GM12878 (cell line): ENCODE results near the gene WNT11. TPM values are rescaled to one million over a fixed set of nuclear protein-coding genes. Genes with fewer than 3 reads are reported as not detected.

Experiments used
- ATAC-seq: fragments of 200-7000 bp; cut with Tn5 transposase; 3 replicates; pipeline ENCODE4 v1.9.1; 2020; ENCODE audit warnings: mild to moderate bottlenecking, moderate library complexity
- BruUV-seq: library from RNA; stranded (reverse); fragments of 400-500 nt; replicated peaks from 2 replicates; lab custom pipeline; 2021; lab: Mats Ljungman, UMichigan
- CTCF ChIA-PET: fragments of 300-600 bp; sonication (Branson Sonifier 250); formaldehyde crosslinking; extraction: SDS; loops from one replicate; lab custom pipeline; 2021; ENCODE audit warnings: inconsistent platforms; lab: Yijun Ruan, JAX
- POLR2A ChIA-PET: fragments of 350-600 bp; formaldehyde crosslinking; extraction: SDS; loops from one replicate; lab custom pipeline; 2021; ENCODE audit warnings: inconsistent platforms; lab: Charles Lee
- RAD21 ChIA-PET: fragments of 300-600 bp; sonication (Branson Sonifier 250); formaldehyde crosslinking; loops from one replicate; lab custom pipeline; 2023; ENCODE audit warnings: antibody characterized with exemption; ENCODE audit not compliant: unreplicated experiment; lab: Charles Lee
- SMC1A ChIA-PET: fragments of 300-600 bp; sonication (Branson Sonifier 250); formaldehyde crosslinking; loops from one replicate; lab custom pipeline; 2023; ENCODE audit not compliant: unreplicated experiment, uncharacterized antibody; lab: Charles Lee
- DNase-seq: peaks from one replicate; pipeline ENCODE4 v3.0.0-alpha.2; 2011; ENCODE audit warnings: low read depth, low spot score
- FAIRE-seq: peaks from 3 replicates; lab custom pipeline; 2011; peaks lifted over from hg19 to GRCh38; lab: Jason Lieb, UNC
- H2AFZ ChIP-seq: 2 replicates; pipeline ENCODE4 v1.6.0; 2011; ENCODE audit warnings: low read depth, low read length, control low read depth; ENCODE audit not compliant: control insufficient read depth
- H3K27ac ChIP-seq: 2 replicates; pipeline ENCODE4 v1.5.1; 2011; ENCODE audit warnings: control low read depth; ENCODE audit not compliant: control insufficient read depth, insufficient read depth
- H3K27me3 ChIP-seq, 2 experiments: replicated peaks in 1 of 2; 2 replicates each; pipeline versions ENCODE4 v1.6.0 to v1.6.1; 2011; ENCODE audit warnings: low read length in 1 of 2; ENCODE audit not compliant: control insufficient read depth in 2 of 2, insufficient read depth in 2 of 2
- H3K36me3 ChIP-seq, 2 experiments: 2 replicates each; pipeline ENCODE4 v1.5.1; 2011; ENCODE audit warnings: low read length in 1 of 2; ENCODE audit not compliant: control insufficient read depth in 2 of 2, insufficient read depth in 2 of 2
- H3K4me1 ChIP-seq: 2 replicates; pipeline ENCODE4 v1.6.1; 2011; ENCODE audit warnings: mild to moderate bottlenecking, low read length, moderate library complexity, mixed read lengths; ENCODE audit not compliant: control insufficient read depth, insufficient read depth
- H3K4me2 ChIP-seq: 2 replicates; pipeline ENCODE4 v1.6.0; 2011; ENCODE audit warnings: control low read depth; ENCODE audit not compliant: control insufficient read depth, insufficient read depth
- H3K4me3 ChIP-seq: fragments of 200-600 bp; sonication (generic); 2 replicates; pipeline ENCODE4 v1.5.1; 2016
- H3K79me2 ChIP-seq: 2 replicates; pipeline ENCODE4 v1.6.0; 2011; ENCODE audit warnings: low read length; ENCODE audit not compliant: control insufficient read depth, insufficient read depth
- H3K9ac ChIP-seq: 2 replicates; pipeline ENCODE4 v1.8.0; 2011; ENCODE audit warnings: low read length, control low read depth, mixed read lengths; ENCODE audit not compliant: control insufficient read depth, insufficient read depth
- H3K9me3 ChIP-seq: replicated peaks from 3 replicates; pipeline ENCODE4 v1.5.1; 2011; ENCODE audit warnings: mild to moderate bottlenecking, low read length; ENCODE audit not compliant: control insufficient read depth, insufficient read depth
- H4K20me1 ChIP-seq: 2 replicates; pipeline ENCODE4 v1.6.0; 2011; ENCODE audit not compliant: control insufficient read depth, insufficient read depth
- BRCA1 ChIP-seq: IDR thresholded peaks from 2 replicates; pipeline ENCODE4 v1.6.1; 2011; ENCODE audit warnings: low read depth, low read length, improper control_type of control experiment
- CBX5 ChIP-seq: sonication (generic); IDR thresholded peaks from 2 replicates; pipeline ENCODE4 v1.6.1; 2016; ENCODE audit warnings: low read depth, moderate library complexity, mild to moderate bottlenecking, inconsistent platforms
- JUNB ChIP-seq: IDR thresholded peaks from 2 replicates; pipeline ENCODE4 v1.6.1; 2016; ENCODE audit warnings: antibody characterized with exemption, mild to moderate bottlenecking
- MEF2B ChIP-seq: fragments of 450-650 bp; IDR thresholded peaks from 2 replicates; pipeline ENCODE4 v1.6.1; 2018; ENCODE audit warnings: mild to moderate bottlenecking, moderate library complexity; ENCODE audit not compliant: partially characterized antibody, poor library complexity, severe bottlenecking
- NFIC ChIP-seq: IDR thresholded peaks from 2 replicates; pipeline ENCODE4 v1.6.1; 2012; ENCODE audit warnings: low read depth, mild to moderate bottlenecking, inconsistent platforms, low read length, moderate library complexity
- POU2F2 ChIP-seq: IDR thresholded peaks from 3 replicates; pipeline ENCODE4 v1.6.1; 2011; ENCODE audit warnings: low read depth, mild to moderate bottlenecking, low read length, borderline replicate concordance
- PRDM15 ChIP-seq: fragments of 450-650 bp; formaldehyde crosslinking; IDR thresholded peaks from 2 replicates; pipeline ENCODE4 v1.4.0; 2020; ENCODE audit warnings: mild to moderate bottlenecking, moderate library complexity
- RAD51 ChIP-seq: fragments of 450-650 bp; IDR thresholded peaks from 2 replicates; pipeline ENCODE4 v1.6.1; 2016; ENCODE audit warnings: moderate library complexity, mild to moderate bottlenecking, inconsistent platforms
- SMARCA5 ChIP-seq: fragments of 450-650 bp; IDR thresholded peaks from 2 replicates; pipeline ENCODE4 v1.6.1; 2017; ENCODE audit warnings: mild to moderate bottlenecking
- ZZZ3 ChIP-seq: IDR thresholded peaks from 2 replicates; pipeline ENCODE4 v1.6.1; 2011; ENCODE audit warnings: low read depth; ENCODE audit not compliant: control insufficient read depth, insufficient read length
- WGBS: methylation state at CpG from one replicate; pipeline ENCODE4 v1.1.6; 2016; ENCODE audit warnings: low lambda C conversion rate; ENCODE audit not compliant: insufficient replicate concordance, insufficient coverage; ENCODE audit errors: missing lambda C conversion rate; 5-methylcytosine and 5-hydroxymethylcytosine counted together
- in situ Hi-C: fragments of 300-500 bp; cut with MboI; formaldehyde crosslinking; loops from 9 replicates; pipeline ENCODE4 v1.14.3; 2018; ENCODE audit warnings: mixed read lengths
- intact Hi-C: fragments of 100-400 bp; cut with micrococcal nuclease; formaldehyde crosslinking; loops from one replicate; pipeline ENCODE4 v1.14.2; 2022; ENCODE audit not compliant: unreplicated experiment
- polyA plus RNA-seq, 11 experiments: library from polyadenylated mRNA; depleted of rRNA in 4 of 11; unstranded in 6 of 11; stranded (reverse) in 5 of 11; fragments of >200 nt; fragmentation: Nextera tagmentation in 4 of 11; fragmentation: Illumina TruSeq in 1 of 11; extraction: Ambion mirVana in 4 of 11; extraction: Trizol in 1 of 11; gene quantifications; 1 replicate in 1 of 11; 2 replicates in 10 of 11; pipeline versions ENCODE4 v1.2.1 to v1.2.3, GENCODE V29; 2011 to 2016; ENCODE audit warnings: inconsistent platforms in 2 of 11, missing spikeins in 2 of 11, low read depth in 1 of 11
- total RNA-seq, 4 experiments: library from RNA; depleted of rRNA in 3 of 4; stranded (reverse); fragments of >200 nt in 3 of 4; fragmentation: Illumina TruSeq in 1 of 4; extraction: Trizol in 1 of 4; gene quantifications; 2 replicates each; pipeline versions ENCODE4 v1.2.1 to v1.2.3, GENCODE V29; 2013 to 2021

Gene WNT11
- total and polyA plus RNA-seq, 10 of the 15 experiments (the other 5 are each of a cell fraction or from before 2014, with no cell fraction given) = 0.05 to 0.19 TPM; not detected in 8

- no peaks in the 10 kb centered on the region for H4K20me1 ChIP-seq
- in situ Hi-C loops = no loop called here
- DNase-seq (no peak), ATAC-seq (no peak), FAIRE-seq (no peak)
- no peak overlapping the region for H3K27ac ChIP-seq
- H3K27me3 ChIP-seq = peaks cover 3 to 5% of the 10 kb centered on the region in 2 experiments; a peak in 3 of 4 replicates
- no peak for TF ChIP-seq CBX5
- no peak for TF ChIP-seq BRCA1
- H3K9me3 ChIP-seq = peaks cover 16% of the 10 kb centered on the region
- no peak overlapping the region for H3K4me3 ChIP-seq
- no peak overlapping the region for H3K9ac ChIP-seq
- ChIA-PET RAD21 (no interaction called here), POLR2A (interaction anchor here (0.6 to 0.7 kb wide), 2 partner anchors 99 to 415 kb away, joined by 3 read pairs; no protein-coding TSS in a partner anchor), CTCF (no interaction called here), SMC1A (interaction anchor here (1.2 to 1.4 kb wide), 2 partner anchors 41 to 52 kb away, joined by 3 read pairs; no protein-coding TSS in a partner anchor)
- intact Hi-C loops = no loop called here
- no peak overlapping the region for H3K4me2 ChIP-seq
- no TSS peak for BruUV-seq
- H3K79me2 ChIP-seq = no peaks in the 10 kb centered on the region
- 19% methylated on average over 3 of the region's 3 CpGs for WGBS
- no peaks in the 10 kb centered on the region for H3K36me3 ChIP-seq
- H3K4me1 ChIP-seq = no peaks in the 10 kb centered on the region
- H2AFZ ChIP-seq = no peak overlapping the region
Measured at GRCh38 chr11:76251226-76251575, 44.9 kb upstream of the WNT11 start.

- H2AFZ ChIP-seq = no peak overlapping the region
- ChIA-PET SMC1A (interaction anchor here (1.2 to 1.4 kb wide), 2 partner anchors 41 to 53 kb away, joined by 3 read pairs; no protein-coding TSS in a partner anchor), RAD21 (no interaction called here), POLR2A (interaction anchor here (0.6 to 0.7 kb wide), 2 partner anchors 99 to 414 kb away, joined by 3 read pairs; no protein-coding TSS in a partner anchor), CTCF (no interaction called here)
- DNase-seq = no peak
- H3K79me2 ChIP-seq = no peaks in the 10 kb centered on the region
- BruUV-seq = no TSS peak
- H3K36me3 ChIP-seq = no peaks in the 10 kb centered on the region
- no peaks in the 10 kb centered on the region for H3K4me1 ChIP-seq
- peaks cover 3 to 5% of the 10 kb centered on the region in 2 experiments; a peak in 3 of 4 replicates for H3K27me3 ChIP-seq
- no peak for ATAC-seq
- FAIRE-seq = no peak
- no peak overlapping the region for H3K27ac ChIP-seq
- in situ Hi-C loops = no loop called here
- H4K20me1 ChIP-seq = no peaks in the 10 kb centered on the region
- WGBS = 34% methylated on average over 6 of the region's 6 CpGs
- H3K4me3 ChIP-seq = no peak overlapping the region
- H3K9me3 ChIP-seq = peaks cover 16% of the 10 kb centered on the region
- H3K4me2 ChIP-seq = no peak overlapping the region
- intact Hi-C loops = no loop called here
- no peak overlapping the region for H3K9ac ChIP-seq
- TF ChIP-seq ZZZ3 (no peak), CBX5 (no peak), MEF2B (no peak), POU2F2 (no peak), NFIC (no peak), RAD51 (no peak), SMARCA5 (no peak), JUNB (no peak), PRDM15 (CRISPR knock-in tag) (no peak)
Measured at GRCh38 chr11:76250520-76251225, 44.4 kb upstream of the WNT11 start.
